NOMO-1 treated with DMSO at 0.1 percent for 48 hours (cell line): Measurements from ENCODE around the gene KIAA0319L.
A peak's percentile ranks its signal among the peaks of the same experiment; 100 is the strongest.
"Not testable (repeated sequence)": the region's sequence is repeated elsewhere in the genome, so short reads cannot be mapped to it uniquely, and the experiment has no call there.

Source experiments
- DNase-seq: peaks from one replicate; lab custom pipeline; 2025; ENCODE audit not compliant: unreplicated experiment; lab: John Stamatoyannopoulos, UW

Gene KIAA0319L

DNA sequence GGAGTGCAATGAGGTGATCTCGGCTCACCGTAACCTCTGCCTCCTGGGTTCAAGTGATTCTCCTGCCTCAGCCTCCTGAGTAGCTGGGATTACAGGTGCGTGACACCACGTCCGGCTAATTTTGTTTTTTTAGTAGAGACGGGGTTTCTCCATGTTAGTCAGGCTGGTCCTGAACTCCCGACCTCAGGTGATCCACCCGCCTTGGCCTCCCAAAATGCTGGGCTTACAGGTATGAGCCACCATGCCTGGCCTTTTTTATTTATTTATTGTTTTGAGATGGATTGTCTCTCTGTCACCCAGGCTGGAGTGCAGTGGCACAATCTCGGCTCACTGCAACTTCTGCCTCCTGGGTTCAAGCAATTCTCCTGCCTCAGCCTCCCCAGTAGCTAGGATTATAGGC lies 24.4 kb upstream of the KIAA0319L start:
- DNase-seq, result not testable (repeated sequence)

DNA sequence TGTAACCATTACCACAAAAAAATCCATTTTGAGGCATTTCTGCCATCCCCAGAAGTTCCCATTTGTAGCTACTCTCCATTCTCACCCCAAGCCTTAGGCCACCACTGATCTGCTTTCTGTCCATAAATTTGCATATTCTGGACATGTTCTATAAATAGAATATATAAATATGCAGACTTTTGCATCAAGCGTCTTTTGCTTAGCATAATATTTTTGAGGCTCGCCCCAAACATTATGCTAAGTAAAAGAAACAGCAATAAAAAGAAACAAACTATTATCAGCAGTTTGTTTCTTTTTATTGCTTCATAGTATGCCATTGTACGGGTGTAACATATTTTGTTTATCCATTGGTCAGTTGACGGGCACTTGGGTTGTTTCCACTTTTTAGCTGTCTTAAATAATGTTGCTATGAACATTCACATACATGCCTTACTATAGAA lies 23.8 kb upstream of the KIAA0319L start:
- DNase-seq, result no peak

DNA sequence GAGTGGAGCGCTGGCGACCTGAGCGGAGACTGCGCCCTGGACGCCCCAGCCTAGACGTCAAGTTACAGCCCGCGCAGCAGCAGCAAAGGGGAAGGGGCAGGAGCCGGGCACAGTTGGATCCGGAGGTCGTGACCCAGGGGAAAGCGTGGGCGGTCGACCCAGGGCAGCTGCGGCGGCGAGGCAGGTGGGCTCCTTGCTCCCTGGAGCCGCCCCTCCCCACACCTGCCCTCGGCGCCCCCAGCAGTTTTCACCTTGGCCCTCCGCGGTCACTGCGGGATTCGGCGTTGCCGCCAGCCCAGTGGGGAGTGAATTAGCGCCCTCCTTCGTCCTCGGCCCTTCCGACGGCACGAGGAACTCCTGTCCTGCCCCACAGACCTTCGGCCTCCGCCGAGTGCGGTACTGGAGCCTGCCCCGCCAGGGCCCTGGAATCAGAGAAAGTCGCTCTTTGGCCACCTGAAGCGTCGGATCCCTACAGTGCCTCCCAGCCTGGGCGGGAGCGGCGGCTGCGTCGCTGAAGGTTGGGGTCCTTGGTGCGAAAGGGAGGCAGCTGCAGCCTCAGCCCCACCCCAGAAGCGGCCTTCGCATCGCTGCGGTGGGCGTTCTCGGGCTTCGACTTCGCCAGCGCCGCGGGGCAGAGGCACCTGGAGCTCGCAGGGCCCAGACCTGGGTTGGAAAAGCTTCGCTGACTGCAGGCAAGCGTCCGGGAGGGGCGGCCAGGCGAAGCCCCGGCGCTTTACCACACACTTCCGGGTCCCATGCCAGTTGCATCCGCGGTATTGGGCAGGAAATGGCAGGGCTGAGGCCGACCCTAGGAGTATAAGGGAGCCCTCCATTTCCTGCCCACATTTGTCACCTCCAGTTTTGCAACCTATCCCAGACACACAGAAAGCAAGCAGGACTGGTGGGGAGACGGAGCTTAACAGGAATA lies 20.1 kb upstream of the KIAA0319L start:
- DNase-seq, result peak; percentile 61

DNA sequence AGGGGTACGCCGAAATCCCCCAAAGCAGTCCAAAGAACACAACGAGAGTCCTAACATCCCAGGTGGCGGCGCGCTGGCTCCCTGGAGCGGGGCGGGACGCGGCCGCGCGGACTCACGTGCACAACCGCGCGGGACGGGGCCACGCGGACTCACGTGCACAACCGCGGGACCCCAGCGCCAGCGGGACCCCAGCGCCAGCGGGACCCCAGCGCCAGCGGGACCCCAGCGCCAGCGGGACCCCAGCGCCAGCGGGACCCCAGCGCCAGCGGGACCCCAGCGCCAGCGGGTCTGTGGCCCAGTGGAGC lies 19.5 kb upstream of the KIAA0319L start:
- DNase-seq, result not testable (repeated sequence)

DNA sequence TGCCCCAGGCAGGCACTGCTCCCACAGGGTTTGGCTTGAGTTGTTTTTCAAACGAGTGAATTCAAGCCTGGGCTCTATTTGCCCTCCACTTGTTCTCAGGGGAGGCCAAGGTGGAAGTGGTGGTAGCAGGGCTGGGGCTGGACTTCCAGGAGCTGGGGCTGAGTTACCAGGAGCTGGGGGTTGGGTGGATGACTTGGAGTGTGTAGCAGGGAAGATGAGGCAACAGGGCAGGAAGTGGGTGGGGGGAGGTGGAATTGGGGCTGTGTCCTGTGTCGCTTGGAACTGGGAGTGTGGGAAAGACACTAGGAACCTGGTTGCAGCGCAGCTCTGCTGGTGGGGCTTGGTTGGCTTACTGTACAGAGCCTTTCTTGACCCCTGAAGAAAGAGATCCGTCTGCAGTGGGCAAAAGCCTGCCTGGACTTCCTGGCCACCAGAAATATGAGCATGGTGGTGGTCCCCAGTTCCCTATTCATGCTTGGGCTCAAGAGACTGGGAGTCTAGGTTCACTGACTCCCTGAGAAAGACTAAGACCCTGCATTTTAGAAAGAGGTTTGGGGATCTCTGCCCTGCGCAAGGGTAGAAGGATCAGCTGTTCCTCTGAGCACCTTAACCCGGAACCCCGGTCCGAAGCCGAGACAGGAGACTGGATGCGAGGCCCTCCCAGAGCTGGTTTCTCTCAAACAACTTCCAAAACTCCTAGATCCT lies 19.0 kb upstream of the KIAA0319L start:
- no peak for DNase-seq

DNA sequence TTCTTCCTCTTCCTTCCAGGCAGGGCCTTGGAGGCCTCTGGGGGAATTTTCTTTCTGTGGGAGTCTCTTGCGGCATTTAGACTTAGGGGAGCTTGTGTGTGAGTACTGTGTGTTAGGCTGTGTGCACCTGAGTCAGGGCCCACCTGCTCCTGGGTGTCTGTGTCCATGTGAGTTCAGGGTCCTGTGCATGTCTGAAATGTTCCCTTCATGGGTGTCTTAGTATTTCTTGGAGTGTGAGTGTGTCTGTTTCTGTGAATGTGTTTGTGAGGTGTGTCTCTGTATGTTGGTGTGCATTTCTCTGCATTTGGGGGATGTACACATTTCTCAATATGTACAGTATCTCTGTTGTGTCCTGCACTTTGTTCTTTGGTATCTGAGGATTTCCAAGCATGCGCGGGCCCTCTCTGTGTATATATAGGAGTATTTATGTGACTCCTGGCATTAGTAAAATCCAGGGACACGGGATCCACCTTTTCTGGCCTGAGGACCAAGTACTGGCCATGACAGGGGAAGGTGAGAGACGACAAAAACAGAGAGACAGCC lies 18.3 kb upstream of the KIAA0319L start:
- DNase-seq, result no peak

DNA sequence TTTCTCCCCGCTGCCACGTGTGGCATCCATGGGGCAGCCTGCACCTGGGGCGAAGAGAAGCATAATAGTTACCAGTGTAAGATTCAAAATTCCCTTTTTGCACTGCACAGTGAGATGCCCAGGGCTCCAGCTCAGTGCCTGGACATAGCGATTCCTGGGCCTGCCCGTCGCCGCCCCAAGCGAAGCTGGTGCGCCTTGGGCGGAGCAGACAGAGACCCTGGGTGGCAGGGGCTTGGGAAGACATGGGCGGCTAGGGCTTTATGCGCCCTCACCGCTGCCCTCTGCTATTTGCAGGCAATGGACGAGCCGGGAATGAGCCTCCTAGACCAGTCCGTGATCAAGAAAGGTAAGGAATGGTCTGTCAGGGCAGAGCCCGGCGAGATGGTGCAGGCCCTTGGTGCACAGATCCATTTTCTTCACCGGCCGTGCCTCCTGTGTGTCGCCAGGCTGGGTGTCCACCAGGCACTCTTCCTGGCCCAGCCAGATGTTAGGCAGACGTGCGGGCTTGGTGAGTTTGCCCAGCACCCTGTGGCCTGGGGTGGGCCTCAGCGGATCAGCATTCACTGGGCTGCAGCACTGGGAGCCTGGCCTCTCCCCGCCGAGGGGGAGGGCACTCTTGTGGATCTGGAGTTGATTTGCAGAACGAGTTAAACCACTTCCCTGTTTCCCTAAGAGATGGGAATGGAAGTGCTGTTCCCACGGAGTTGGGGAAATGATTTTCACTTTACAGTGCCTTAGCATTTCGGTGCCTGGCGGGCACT lies 17.6 kb upstream of the KIAA0319L start:
- DNase-seq, result no peak

DNA sequence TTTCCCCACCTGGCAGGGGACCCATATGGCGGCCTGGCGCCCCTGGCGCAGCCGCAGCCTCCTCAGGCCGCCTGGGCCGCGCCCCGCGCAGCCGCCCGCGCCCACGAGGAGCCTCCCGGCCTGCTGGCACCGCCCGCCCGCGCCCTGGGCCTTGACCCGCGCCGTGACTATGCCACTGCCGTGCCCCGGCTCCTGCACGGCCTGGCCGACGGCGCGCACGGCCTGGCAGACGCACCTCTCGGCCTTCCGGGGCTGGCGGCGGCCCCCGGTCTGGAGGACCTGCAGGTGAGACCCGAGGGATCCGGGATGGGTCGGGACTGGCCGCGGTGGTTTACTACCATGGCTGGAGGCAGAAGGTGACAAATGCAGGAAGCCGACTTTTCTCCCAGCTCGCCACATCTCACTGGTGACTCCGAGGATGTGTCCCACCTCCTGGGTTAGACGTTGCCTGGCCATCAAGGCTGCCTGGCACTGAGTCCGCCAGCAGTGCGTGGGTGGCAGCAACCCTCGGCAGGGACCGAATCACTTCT lies 17.0 kb upstream of the KIAA0319L start:
- no peak for DNase-seq

DNA sequence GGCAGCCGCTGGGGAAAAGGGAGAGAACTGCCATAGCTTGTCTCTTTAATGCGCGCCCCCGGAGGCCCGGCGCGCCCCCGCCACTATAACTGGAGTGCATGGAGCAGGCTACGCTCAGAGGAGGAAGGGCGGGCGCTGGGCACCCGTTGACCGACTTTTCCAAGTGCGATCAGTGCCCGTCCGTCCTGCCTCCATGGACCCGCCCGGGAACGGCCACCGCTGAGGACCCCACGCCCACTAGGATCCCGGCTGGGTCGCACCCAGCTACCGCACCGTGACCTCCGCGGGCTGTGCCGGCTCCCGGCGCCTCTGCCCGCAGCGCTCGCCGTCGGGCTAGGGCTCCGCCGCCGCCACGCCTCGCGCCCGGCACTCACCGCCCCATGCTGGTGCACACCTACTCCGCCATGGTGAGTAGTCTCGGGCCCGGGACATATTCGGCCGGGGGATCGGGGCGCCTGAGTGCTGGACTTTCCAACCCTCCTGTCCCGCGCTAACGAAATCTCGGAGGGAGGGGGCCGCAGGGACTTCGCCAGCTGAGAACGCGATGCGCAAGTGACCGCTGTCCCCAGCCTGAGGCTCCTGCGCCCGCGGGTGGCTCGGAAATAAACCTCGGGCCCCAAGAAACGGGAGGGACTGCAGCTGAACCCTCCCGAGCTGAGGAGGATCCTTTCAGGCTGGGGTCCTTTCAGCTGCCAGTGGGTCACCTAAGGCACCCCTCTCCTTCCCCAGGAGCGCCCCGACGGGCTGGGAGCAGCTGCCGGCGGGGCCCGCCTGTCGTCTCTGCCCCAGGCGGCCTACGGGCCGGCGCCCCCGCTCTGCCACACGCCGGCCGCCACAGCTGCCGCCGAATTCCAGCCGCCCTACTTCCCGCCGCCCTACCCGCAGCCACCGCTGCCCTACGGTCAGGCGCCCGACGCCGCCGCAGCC lies 16.3 kb upstream of the KIAA0319L start, which contains the start of gene TFAP2E:
TFAP2E (plus strand) TSS at position 117 of the 927 bp plus-strand sequence; CDS start at position 381, 264 bp downstream.
- no peak for DNase-seq

DNA sequence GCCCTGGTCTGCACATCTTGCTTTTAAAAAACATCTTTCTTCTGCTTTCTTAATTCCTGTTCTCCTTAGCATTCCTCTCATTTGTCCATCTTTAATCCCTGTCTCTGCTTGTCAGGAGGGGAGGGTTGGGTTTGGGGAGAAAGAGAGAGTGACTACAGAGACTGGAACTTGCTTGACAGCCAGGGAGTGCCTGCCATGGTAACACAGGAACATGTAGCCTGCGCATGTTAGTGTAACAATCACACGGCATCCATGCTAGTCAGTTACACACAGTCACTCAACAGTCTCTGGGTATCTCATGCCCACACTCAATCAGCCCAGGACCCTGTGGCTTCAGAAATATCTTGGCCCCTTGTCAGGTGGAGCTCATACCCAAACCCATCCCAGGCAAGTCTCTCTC lies 15.1 kb upstream of the KIAA0319L start:
- DNase-seq, result no peak

DNA sequence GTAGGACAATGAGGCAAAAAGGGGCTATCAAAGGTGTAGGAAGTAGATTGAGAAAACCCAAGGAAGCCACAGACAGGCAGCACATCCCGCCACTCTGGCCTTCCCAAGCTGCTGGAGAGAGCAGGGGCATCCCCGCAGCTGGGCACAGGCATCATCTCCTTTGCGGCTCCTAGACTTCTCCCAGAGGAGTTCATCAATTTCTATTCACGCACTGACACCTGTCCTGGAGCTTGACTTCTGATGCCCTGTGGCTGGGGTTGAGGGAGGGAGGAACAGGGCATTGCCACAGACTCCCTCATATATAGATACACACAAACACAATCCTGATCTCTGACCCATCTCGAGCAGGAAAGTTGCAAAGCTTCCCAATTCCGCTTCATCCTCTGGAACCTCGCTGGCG lies 14.1 kb upstream of the KIAA0319L start:
- DNase-seq, result no peak

DNA sequence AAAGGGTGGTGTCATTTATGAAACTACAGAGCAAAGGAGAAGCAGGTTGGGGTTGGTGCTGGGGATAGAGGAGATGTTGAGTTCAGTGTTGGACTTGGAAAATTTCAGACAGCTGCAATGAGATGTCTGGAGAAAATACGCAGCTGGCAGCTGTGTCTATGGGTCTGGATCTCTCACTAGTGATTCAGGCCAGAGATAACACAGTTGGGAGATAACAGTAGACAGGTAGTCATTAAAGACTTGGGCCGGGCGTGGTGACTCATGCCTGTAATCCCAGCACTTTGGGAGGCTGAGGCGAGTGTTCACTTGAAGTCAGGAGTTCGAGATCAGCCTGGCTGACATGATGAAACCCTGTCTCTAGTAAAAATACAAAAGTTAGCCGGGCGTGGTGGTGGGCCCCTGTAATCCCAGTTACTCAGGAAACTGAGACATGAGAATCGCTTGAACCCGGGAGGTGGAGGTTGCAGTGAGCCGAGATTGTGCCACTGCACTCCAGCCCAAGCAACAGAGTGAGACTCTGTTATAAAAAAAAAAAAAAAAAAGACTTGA lies 13.5 kb upstream of the KIAA0319L start:
- DNase-seq, result no peak

DNA sequence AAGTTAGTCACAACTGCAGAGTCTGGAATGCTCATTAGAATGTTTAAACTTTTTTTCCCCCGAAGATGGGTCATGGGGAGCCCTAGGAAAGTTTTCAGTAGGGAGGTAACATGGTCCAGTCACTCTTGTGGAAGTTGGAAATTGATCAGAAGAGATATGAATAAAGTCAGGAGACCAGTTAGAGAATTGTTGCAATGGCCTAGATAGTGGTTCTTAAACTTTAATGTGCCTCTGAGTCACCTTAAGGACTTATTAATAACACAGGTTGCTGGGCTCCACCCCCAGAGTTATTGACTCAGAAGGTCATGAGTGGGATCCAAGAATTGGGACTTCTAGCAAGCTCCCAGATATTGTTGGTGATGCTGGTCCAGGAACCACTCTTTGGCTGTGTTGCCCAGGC lies 12.7 kb upstream of the KIAA0319L start:
- no peak for DNase-seq

DNA sequence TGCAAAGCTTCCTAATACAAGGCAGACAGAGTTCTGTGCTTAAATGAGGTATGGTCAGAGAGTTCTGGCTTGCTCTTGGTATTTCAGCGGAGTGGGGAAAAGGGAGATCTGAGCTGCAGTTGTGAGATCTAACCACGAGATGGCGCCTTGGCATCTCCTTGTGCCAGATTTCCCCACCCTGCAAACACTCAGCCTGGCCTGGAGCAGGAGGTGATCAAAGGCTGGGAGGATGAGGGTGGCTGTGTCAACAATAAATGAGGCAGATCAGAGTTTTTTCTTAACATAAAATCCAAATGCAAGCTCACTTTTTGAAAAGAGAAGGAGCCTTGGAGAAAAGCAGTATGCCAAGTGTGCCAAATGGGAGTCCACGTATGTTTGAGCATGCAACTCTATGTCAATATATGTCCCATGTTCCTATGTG lies 11.8 kb upstream of the KIAA0319L start:
- DNase-seq, result peak; percentile 58

DNA sequence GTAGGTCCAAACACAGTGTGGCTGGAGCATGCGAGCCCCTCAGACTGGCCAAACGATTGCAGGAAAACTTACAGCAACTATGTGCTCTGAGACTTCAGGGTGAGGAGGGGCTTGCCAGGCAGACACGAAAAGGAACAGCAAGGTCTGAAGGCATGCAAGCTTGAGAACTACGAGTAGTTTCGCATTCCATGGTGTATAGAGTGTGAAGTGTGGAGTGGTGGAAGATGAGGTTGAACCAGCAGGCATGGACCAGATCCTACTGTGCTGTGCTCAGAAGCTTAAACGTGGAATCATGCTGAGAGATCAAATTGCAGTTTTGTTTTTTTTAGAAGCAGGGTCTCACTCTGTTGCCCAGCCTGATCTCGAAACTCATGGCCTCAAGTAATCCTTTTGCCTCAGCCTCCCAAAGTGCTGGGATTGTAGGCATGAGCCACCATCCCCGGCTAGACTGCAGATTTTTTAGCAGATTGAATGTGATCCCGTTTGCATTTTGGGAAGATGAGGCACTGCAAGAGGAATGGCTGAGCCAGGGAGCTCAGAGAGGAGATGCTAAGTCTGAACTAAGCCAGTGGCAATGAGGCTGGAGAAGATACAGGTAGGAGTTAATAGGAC lies 10.8 kb upstream of the KIAA0319L start:
- DNase-seq, result no peak

DNA sequence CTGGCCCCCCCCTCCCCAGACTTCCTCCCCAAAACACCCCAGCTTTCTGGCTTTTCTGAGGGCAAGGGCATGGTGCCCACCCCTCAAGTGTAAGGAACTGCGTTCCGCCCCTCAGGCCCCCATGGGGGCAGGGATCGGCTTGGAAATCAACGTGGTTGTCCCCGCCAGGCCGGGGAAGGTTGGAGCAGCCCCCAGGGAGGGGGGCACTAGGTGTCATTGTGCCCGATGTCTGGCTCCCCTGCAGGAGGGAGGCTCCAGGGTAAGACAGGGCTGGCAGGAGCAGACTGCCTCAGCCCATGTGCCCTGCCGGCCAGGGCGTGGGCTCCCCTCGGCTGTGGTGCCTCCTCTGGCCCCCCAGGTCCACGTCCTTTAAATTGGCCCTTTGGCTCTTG lies 8.5 kb upstream of the KIAA0319L start:
- no peak for DNase-seq

DNA sequence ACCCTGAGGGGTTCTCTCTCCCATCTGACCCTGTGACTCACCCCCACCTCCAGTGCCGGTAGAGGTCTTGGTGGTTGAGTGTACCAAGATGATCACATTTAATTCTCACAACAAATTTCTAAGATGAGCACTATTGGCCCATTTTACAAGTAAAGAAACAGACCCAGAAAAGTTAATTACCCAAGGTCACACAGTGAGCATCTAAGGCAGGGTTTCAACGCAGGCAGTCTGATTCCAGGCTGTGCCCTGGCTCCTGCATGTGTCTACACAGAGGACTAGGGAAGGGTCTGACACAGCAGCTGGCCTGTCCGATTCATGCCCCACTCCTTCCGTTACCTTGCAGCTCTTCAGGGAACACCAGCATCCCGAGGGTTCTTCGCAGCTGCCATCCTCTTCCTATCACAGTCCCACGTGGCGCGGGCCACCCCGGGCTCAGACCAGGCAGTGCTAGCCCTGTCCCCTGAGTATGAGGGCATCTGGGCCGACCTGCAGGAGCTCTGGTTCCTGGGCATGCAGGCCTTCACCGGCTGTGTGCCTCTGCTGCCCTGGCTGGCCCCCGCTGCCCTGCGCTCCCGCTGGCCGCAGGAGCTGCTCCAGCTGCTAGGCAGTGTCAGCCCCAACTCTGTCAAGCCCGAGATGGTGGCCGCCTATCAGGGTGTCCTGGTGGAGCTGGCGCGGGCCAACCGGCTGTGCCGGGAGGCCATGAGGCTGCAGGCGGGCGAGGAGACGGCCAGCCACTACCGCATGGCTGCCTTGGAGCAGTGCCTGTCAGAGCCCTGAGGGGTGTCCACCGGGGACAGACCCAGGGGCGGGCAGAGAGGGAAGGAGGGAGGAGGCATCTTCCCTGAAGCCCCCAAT lies 7.9 kb upstream of the KIAA0319L start:
- DNase-seq, result no peak
